ENCODE measurements around the gene GALNT7.

DNA sequence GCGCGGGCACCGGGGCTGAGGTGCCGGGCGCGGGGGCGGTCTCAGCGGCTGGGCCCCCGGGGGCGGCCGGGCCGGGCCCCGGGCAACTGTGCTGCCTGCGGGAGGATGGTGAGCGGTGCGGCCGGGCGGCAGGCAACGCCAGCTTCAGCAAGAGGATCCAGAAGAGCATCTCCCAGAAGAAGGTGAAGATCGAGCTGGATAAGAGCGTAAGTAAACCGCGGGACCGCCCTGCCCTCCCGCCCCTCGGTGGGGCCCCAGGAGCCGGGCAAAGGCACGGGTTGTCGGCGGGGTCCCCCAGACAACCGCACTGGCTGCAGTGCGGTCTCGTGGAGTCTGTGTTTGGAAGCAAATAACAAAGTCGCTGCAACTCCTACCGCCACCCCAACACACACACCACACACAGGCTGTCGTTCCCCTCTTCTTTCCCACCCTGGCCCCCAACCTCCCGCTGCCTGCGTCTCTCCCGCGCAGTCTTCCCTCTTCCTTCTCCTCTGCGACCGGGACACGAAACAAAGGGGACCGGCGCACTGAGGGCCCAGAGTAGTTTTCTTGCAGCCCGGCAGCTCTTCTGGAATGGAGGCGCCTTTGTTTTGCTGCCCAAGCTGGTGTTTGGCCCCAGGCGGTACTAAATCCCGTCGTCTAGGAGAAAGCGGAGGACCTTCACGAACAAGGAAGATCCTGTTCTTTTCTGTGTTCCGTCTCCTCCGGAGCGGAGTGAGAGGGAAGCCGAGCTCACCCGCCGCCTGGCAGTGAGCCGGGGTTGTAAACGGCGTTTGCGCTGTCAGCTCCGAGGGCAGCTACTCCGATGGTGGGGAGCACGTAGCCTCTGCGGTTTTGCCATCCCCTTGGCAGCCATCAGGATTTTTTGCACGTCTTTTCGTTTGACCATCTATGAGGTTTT is 202.9 kb downstream of the GALNT7 start:
- TF ChIP-seq SIN3A (IDR thresholded peaks at IDR 0.05; ENCODE audit: borderline replicate concordance, insufficient read depth, low read length) (0 out of 2 replicates have a peak, but pooled peaks have one; percentile 16), TAF1 (IDR thresholded peaks at IDR 0.05; ENCODE audit: borderline replicate concordance, insufficient read depth, low read length) (no peak), POLR2AphosphoS5 (IDR thresholded peaks at IDR 0.05; ENCODE audit: low read depth, low read length) (no peak), REST (IDR thresholded peaks at IDR 0.05; ENCODE audit: insufficient read depth in 1 of 2, low read depth in 2 of 2, low read length in 2 of 2) (no peak), FOXP2 (optimal IDR thresholded peaks at IDR 0.05; ENCODE audit: borderline replicate concordance, extremely low read depth, extremely low read length, insufficient read depth) (no peak)

Measured in PFSK-1 (cell line).